ENCODE data around the gene PDE4A.
"Not testable (repeated sequence)": the region's sequence is repeated elsewhere in the genome, so short reads cannot be mapped to it uniquely, and the experiment has no call there.

PDE4A gene

GRCh38 chr19:10420444-10421239 lies at the start of gene PDE4A:
TSS of gene PDE4A (plus strand) at chr19:10420538. CDS start at chr19:10420765, 227 bp downstream.
- DNase-seq, result peak; percentile 63

DNA sequence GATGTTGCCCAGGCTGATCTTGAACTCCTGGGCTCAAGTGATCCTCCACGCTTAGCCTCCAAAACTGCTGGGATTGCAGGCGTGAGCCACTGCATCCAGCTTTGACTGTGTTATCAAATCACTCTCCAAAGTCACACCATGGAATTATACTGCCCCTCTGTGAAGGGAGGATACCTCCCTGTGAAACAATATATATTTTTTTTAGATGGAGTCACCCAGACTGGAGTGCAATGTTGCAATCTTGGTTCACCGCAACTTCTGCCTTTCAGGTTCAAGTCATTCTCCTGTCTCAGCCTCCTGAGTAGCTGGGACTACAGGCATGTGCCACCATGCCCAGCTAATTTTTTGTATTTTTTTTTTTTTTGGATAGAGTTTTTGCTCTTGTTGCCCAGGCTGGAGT lies 47.6 kb upstream of the PDE4A start:
- DNase-seq, result no peak

DNA sequence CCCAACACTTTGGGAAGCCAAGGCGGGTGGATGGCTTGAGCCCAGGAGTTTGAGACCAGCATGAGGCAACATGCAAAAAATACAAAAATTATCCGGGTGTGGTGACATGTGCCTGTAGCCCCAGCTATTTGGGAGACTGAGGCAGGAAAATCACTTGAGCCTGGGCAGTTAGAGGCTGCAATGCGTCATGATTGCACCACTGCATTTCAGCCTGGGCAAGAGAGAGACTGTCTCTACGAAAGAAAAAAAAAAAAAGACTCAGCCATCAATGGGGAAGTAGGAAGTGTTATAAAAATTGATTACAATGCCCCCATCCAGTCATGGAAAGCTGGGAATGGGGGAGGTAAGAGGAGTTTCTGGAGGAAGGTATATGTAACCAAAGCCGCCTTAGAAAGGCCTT lies 45.4 kb upstream of the PDE4A start:
- no peak for DNase-seq

DNA sequence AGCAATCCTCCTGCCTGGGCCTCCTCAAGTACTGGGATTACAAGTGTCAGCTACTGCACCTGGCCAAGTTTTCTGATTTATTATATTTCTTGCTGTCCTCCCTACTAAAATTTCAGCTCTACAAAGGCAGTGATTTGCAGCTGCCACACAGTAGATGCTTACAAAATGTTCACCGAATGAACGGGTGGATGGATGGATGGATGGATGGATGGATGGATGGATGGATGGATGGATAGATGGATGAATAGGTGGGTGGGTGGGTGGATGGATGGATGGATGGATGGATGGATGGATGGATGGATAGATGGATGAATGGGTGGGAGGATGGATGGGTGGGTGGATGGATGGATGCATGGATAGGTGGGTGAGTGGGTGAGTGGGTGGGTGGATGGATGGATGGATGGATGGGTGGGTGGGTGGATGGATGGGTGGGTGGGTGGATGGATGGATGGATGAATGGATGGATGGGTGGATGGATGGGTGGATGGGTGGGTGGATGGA lies 43.1 kb upstream of the PDE4A start:
- DNase-seq, result not testable (repeated sequence)

GRCh38 chr19:10378124-10378523 lies 42.2 kb upstream of the PDE4A start:
- DNase-seq, result no peak

DNA sequence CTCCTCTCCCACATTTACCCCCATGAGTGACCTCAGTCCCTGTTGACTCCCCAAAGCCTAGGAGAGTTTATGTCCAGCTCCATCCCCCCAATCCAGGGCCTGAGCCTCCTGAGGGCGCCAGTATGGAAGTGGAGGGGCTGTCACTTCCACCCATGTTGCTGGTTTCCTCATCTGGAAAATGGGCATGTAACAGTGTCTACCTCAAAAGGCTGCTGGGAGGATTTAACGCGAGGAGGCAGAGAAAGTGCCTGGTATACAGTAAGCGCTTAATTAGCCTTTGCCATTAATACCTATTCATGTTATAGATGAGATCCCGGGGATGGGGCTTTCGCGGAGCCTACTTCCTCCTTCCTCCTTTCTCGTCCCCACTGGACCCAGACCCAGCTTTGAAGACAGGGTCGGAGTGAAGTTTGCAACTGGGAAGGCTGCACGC lies 40.4 kb upstream of the PDE4A start:
- no peak for DNase-seq

- DNase-seq, result peak; percentile 100
Observed at GRCh38 chr19:10380313-10381102, 39.8 kb upstream of the PDE4A start, which contains the start of gene TYK2. TSS of gene TYK2 (minus strand) at chr19:10380572. CDS start at chr19:10378406, 2,166 bp downstream.

- not testable (repeated sequence) for DNase-seq
Observed at GRCh38 chr19:10383223-10383499, 37.2 kb upstream of the PDE4A start.

GRCh38 chr19:10384580-10384979 lies 35.8 kb upstream of the PDE4A start:
- DNase-seq, result no peak

- peak; percentile 82 for DNase-seq
Observed at GRCh38 chr19:10388957-10389356, 31.4 kb upstream of the PDE4A start.

GRCh38 chr19:10389863-10390262 lies 30.5 kb upstream of the PDE4A start:
- no peak for DNase-seq

DNA sequence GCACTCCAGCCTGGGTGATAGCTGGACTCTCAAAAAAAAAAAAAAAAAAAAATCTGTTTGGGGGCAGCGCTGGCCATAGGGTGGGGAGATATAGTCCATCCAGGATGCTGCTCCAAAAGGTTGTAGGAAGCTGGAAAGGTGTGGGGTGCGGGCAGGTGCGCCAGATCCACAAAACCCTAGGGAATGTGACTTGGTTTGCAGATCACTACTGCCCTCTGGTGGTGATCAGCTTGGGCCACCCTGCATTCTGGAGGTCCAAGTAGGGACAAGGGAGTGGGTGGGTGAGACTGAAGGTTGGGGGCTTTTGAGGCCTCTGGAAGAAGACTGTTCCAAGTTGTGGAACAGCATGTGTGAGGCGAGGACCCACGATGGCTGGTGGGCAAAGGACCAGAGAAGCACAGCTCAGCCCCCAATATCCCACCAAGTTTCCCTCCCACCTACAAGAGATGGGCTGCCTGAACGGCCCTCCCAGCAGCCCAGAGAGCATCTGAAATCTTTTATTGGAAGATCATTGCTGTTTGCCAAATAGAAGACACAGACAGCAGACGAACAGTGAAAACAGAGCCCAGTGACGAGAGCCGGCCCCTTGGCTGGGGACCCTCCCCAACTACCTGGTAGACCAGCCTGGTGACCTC lies 29.6 kb upstream of the PDE4A start:
- DNase-seq, result peak; percentile 68

DNA sequence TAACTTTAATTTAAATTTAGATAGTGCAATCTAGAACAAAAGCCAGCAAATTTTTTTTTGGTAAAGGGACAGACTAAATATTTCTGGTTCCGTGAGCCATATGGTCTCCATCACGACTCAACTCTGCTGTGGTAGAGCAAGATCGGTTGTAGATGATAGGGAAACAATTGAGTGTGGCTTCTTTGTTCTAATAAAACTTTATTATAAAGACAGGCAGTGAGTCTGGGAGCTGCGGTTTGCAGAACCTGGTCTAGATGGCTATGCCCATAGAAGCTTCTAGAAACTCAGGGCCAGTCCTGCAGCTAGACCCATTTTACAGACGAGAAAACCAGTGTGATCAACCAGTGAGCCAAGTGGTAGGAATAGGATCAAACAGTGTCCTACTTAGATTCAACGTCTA lies 28.2 kb upstream of the PDE4A start:
- DNase-seq, result no peak

DNA sequence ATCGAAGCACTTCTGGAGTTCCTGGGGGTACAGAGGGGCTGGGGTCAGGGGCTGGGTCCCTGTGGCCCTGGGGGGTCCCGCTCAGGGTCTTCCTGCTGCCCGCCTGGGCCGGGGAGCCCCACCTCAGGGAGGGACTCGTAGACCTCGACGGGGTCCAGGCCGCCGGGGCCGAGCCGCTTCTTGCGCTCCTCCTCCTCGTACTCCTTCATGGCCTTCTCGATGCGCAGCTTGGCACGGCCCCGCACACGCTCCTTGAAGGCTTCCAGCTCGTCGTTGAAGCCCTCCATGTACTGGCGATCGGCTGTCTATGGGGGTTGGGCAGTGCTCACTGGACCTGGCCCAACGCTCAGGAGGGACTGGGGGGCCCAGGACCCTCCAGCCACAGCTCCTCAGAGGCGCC lies 27.2 kb upstream of the PDE4A start:
- no peak for DNase-seq

- no peak for DNase-seq
Observed at GRCh38 chr19:10395003-10395402, 25.3 kb upstream of the PDE4A start.

DNA sequence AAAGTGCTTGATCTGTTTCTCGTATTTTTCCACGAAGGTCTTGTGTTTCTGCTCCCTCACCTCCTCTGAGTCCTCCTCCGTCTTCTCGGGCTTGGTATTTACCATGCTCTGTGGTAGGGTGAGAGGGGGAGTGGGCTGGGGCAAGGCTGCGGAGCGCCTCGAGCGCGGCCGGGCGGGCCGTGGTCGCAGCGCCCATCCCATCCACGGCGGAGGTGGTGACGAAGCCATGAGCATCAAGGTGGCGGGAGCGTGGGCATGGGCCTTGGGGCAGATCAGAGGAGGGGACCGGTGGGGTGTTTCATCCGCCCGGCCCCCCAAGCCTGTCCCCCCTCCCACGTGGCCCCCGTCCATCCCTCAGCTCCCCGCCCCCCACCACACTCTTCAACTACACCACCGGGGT lies 24.9 kb upstream of the PDE4A start:
- DNase-seq, result no peak

DNA sequence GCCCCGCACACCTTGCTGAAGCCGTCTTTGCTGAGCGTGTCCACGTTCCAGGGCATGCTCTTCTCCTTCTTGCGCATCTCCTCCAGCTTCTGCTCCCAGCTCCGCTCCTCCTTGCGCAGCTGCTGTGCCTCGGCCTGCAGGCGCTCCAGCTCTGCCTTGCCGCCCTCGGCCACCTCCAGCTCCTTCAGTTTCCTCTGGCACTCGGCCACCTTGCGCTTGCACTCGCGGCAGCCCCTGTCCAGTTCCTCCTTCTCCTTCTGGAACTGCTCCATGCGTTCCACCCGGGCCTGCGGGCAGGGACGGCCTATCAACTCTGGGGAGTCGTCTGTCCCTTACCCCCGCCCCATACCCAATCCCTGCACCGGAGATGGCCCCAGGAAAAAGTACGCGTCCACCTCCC lies 24.4 kb upstream of the PDE4A start:
- DNase-seq, result no peak

DNA sequence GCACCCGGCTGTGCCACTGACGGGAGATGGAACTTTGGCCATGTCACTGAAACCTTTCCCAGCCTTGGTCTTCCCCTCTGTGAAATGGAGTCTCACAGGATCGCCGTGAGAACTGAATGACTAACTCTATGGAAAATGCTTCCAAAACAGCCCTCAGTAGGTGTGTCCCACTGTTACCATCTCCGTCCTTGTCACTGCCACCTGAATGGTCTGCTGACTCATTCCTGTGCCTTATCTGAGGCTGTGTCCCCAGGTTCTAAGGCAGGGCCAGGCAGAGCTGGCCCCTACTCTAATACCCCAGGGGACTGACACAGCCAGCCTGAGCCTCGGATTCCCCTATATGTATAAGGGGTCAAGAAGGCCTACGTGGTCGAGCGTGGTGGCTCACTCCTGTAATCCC lies 21.5 kb upstream of the PDE4A start:
- no peak for DNase-seq

DNA sequence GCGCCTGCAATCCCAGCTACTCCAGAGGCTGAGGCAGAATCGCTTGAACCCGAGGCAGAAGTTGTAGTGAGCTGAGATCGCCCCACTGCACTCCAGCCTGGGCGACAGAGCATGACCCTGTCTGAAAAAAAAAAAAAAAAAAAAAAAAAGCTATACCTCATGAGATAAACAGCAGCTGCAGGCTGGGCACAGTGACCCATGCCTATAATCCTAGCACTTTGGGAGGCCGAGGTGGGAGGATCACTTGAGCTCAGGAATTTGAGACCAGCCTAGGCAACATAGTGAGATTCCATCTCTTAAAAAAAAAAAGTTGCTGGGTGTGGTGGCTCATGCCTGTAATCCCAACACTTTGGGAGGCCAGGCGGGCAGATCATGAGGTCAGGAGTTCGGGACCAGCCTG lies 21.0 kb upstream of the PDE4A start:
- DNase-seq, result not testable (repeated sequence)

DNA sequence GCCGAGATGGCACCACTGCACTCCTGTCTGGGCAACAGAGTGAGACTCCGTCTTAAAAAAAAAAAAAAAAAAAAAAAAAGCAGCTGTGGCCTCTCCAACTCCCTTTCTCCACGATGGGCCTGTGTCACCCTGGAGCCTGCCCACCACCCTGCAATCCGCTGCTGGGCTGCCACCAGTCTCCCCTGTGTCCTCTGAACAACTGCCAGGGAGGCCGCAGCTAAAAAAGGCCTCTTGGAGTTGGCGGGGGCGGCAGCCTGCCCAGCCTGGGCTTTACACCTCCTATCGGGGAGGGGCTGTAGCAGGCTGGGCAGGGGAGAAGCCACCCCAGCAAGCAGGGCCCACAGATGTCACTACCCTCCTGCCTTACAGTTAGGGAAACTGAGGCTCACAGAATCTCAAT lies 20.5 kb upstream of the PDE4A start:
- DNase-seq, result no peak

DNA sequence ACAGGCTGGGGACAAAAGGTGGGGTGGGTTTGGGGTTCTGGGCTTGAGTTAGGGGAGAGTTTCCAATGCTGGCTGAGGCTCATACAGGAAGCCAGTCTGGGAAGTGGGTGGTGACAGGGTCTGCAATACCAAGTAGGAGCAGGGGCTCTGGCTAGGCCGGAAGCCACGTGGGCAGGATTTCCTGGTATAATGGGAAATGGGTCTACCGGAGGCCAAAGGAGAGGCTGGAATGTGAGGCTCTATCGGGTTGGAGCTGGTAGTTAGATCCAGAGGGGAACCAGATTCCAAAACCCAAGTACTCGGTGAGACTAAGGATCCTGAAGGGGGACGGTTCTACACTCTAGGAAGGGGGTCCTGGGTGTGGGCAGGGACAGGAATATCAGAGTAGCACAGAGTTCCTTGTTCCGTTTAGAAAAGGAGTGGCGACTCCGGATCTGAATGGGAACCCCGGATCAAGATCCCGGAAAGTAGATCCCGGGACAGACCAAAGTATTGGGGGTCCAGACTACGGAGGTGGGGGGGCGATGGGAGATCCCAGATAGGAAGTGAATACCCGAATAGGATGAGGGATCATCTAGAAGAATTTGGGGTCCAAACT lies 17.8 kb upstream of the PDE4A start:
- DNase-seq, result no peak

GRCh38 chr19:10403137-10404021 lies 17.0 kb upstream of the PDE4A start, which contains the start of gene CDC37:
TSS of gene CDC37 (minus strand) at chr19:10403542. CDS start at chr19:10403479, 63 bp downstream.
- peak; percentile 97 for DNase-seq
